BE2C (cell line): ENCODE data around the gene ZCCHC17.

ENCODE experiments used
- DNase-seq: peaks from one replicate; pipeline ENCODE4 v3.0.0-alpha.2; 2020
- H3K27me3 ChIP-seq: fragments of 250-450 bp; sonication (Bioruptor Pico); 2 replicates; pipeline ENCODE4 v1.5.1; 2020; ENCODE audit warnings: mild to moderate bottlenecking
- H3K36me3 ChIP-seq: fragments of 250-450 bp; sonication (Bioruptor Pico); 2 replicates; pipeline ENCODE4 v1.5.1; 2020; ENCODE audit warnings: mild to moderate bottlenecking
- H3K4me1 ChIP-seq: fragments of 250-450 bp; sonication (Bioruptor Pico); 2 replicates; pipeline ENCODE4 v1.5.1; 2020
- H3K4me3 ChIP-seq: 2 replicates; pipeline ENCODE4 v1.5.1; 2011; ENCODE audit warnings: low read depth, low read length
- H3K9me3 ChIP-seq: fragments of 250-450 bp; sonication (Bioruptor Pico); 2 replicates; pipeline ENCODE4 v1.5.1; 2020
- CTCF ChIP-seq: IDR thresholded peaks from 2 replicates; pipeline ENCODE4 v1.5.1; 2012; ENCODE audit warnings: mild to moderate bottlenecking, low read depth, low read length

ZCCHC17 gene

DNA sequence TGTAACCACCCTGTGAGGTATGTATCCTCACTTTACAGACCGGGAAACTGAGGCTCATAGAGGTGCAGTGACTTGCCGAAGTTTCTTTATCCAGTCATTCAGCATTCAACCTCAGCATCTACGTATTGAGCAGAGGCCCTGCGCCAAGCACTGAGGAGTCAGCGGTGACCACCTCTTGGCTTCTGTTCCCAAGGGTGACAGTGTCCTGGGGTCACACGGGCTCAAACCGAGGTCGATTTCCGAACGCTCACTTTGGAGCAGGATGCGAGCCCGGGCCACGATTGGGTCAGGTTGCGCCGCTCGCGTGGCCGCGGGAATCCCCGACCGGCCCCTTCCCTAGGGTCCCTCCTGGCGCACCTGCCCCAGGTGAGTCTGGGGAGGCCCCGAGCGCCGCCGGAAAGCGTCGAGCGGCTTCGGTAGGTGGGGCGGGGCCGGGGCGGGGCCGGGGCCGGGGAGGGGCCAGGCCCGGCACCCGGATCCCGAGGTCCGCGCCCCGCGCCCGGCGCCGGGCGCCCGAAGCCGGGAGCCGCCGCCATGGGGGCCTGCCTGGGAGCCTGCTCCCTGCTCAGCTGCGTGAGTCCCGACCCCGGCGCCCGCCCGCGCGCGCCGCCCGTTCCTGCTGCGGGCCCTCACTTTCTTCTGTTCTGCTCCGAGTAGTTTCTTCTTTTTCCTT, 116.0 kb downstream of the ZCCHC17 start, which contains the start of gene SERINC2:
SERINC2 (plus strand) TSS at position 482 of the 673 bp plus-strand sequence; CDS start at position 535, 53 bp downstream.
- Histone ChIP-seq H3K9me3 (no peaks in the 10 kb centered on the region), H3K27me3 (peaks cover 6% of the 10 kb centered on the region), H3K4me3 (peak within 1 kb of the TSS; percentile 59), H3K36me3 (no peaks in the 10 kb centered on the region), H3K4me1 (no peaks in the 10 kb centered on the region)
- no peak for DNase-seq
- TF ChIP-seq CTCF = no peak

DNA sequence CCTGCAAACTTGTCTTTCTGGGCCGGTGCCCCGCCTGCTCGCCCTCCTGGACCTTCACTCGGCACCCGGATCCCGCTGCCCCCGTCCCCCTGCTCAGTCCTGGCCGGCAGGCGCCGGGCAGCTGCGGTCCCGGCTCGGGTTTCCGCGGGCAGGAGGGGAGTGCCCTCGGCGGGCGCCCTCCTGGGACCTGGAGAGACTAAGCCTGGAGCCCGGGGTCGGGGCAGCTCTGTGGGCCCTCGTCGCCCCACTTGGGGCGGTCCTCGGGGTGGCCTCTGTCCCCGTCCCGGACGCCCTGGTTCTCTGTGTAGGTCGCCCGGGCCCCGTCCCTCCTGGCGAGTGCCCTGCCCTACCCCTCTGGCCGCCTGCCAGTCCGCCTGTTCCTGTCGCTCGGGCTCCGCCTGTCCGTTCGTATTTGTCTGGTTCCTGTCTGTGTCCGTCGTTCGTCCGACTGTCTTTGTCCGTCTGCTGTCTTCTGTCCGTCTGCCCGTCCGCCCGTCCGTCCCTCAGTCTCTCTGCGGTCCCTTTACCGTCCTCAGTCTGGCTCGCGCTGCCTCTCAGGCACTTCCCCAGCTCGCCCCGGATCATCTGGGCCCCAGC, 116.7 kb downstream of the ZCCHC17 start:
- H3K4me3 ChIP-seq = peak overlapping the region; percentile 59
- TF ChIP-seq CTCF = no peak
- H3K9me3 ChIP-seq = no peaks in the 10 kb centered on the region
- H3K36me3 ChIP-seq = no peaks in the 10 kb centered on the region
- H3K4me1 ChIP-seq = no peaks in the 10 kb centered on the region
- DNase-seq = peak; percentile 66
- peaks cover 6% of the 10 kb centered on the region for H3K27me3 ChIP-seq
